ENCODE results near the gene SIGLEC10.

DNA sequence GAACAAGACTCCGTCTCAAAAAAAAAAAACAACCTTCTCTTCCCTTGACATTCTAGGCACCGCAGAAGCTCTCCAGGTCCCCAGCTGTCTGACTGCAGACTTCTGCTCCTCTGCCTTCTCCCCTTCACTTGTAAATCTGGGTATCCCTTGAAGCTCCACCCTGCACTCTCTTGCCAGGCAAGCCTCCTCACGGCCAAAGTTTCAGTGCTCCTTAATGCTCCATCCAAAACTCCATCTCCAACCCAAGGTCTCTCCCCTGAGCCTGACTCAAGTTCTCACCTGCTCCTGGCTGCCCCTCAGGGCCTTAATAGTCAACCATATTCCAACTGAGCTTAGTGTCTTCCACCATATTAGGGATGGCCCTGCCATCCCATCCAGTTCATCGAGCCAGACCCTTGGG, 47.2 kb downstream of the SIGLEC10 start:
- TF ChIP-seq POLR2A (IDR thresholded peaks at IDR 0.05): no peak
- TF ChIP-seq, protein P1, sequence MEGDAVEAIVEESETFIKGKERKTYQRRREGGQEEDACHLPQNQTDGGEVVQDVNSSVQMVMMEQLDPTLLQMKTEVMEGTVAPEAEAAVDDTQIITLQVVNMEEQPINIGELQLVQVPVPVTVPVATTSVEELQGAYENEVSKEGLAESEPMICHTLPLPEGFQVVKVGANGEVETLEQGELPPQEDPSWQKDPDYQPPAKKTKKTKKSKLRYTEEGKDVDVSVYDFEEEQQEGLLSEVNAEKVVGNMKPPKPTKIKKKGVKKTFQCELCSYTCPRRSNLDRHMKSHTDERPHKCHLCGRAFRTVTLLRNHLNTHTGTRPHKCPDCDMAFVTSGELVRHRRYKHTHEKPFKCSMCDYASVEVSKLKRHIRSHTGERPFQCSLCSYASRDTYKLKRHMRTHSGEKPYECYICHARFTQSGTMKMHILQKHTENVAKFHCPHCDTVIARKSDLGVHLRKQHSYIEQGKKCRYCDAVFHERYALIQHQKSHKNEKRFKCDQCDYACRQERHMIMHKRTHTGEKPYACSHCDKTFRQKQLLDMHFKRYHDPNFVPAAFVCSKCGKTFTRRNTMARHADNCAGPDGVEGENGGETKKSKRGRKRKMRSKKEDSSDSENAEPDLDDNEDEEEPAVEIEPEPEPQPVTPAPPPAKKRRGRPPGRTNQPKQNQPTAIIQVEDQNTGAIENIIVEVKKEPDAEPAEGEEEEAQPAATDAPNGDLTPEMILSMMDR (IDR thresholded peaks at IDR 0.05): no peak
- no peak for TF ChIP-seq POLR2AphosphoS5 (IDR thresholded peaks at IDR 0.05)
- no peak for TF ChIP-seq EP300 (IDR thresholded peaks at IDR 0.05)

Measured in sigmoid colon (tissue), 4 donors.